ENCODE results near the gene TOR4A. TPM values are rescaled to one million over a fixed set of nuclear protein-coding genes. Genes with fewer than 3 reads are reported as not detected.
A peak's percentile ranks its signal among the peaks of the same experiment; 100 is the strongest.

The TOR4A gene
- total and polyA plus RNA-seq, 9 of the 15 experiments (the other 6 are each of a cell fraction or from before 2014, with no cell fraction given), result 3.9 to 49.2 (median 8.8) TPM

- TF ChIP-seq PRDM10 (IDR thresholded peaks at IDR 0.05; ENCODE audit: partially characterized antibody) (peak; percentile 96), HES1 (IDR thresholded peaks at IDR 0.05; ENCODE audit: low read depth) (no peak), RBFOX2 (IDR thresholded peaks at IDR 0.05; ENCODE audit: low read depth, low read length) (no peak), SMARCB1 (IDR thresholded peaks at IDR 0.05; ENCODE audit: insufficient read length, low read depth) (no peak), NCOA1 (IDR thresholded peaks at IDR 0.05; ENCODE audit: low read depth) (0 out of 2 replicates have a peak, but pooled peaks have one; percentile 13), HDAC2 (IDR thresholded peaks at IDR 0.05) (peak; percentile 30; the same call in 1 of the 2 replicates), ZNF282 (CRISPR knock-in tag; IDR thresholded peaks at IDR 0.05) (no peak), THAP12 (CRISPR knock-in tag; IDR thresholded peaks at IDR 0.05) (no peak), MLLT1 (IDR thresholded peaks at IDR 0.05) (peak in 1 of 2 experiments; percentile 38; a peak in 1 of 4 replicates), ZBTB34 (CRISPR knock-in tag; IDR thresholded peaks at IDR 0.05) (no peak), ZNF224 (CRISPR knock-in tag; IDR thresholded peaks at IDR 0.05) (no peak), STAG1 (CRISPR knock-in tag; IDR thresholded peaks at IDR 0.05; ENCODE audit: borderline replicate concordance) (no peak), FOXK2 (conservative IDR thresholded peaks at IDR 0.05 in 1 of 2, IDR thresholded peaks at IDR 0.05 in 1 of 2; ENCODE audit: low read depth in 2 of 2) (peak in 1 of 2 experiments; percentile 72; a peak in 2 of 4 replicates), ADNP (tag; IDR thresholded peaks at IDR 0.05) (no peak), ZC3H11A (IDR thresholded peaks at IDR 0.05; ENCODE audit: low read depth, low read length) (no peak), ARID2 (IDR thresholded peaks at IDR 0.05) (no peak), KDM1A (IDR thresholded peaks at IDR 0.05) (peak in 1 of 2 experiments; percentile 19; a peak in 1 of 4 replicates), ZKSCAN3 (CRISPR knock-in tag; IDR thresholded peaks at IDR 0.05) (no peak), MAZ (CRISPR knock-in tag; conservative IDR thresholded peaks at IDR 0.05 in 1 of 2, IDR thresholded peaks at IDR 0.05 in 1 of 2) (no peak), HDAC1 (IDR thresholded peaks at IDR 0.05) (0 out of 4 replicates have a peak, but pooled peaks of 1 of the 2 experiments have one; percentile 43)
Measured at GRCh38 chr9:137300567-137301080, 23.1 kb downstream of the TOR4A start (continued).
